Fibroblast of lung (primary cell): ENCODE results near the gene LOXL4. TPM values are rescaled to one million over a fixed set of nuclear protein-coding genes. Genes with fewer than 3 reads are reported as not detected.

Experiments used
- DNase-seq, 2 donors: peaks; one replicate each; pipeline versions ENCODE4 v3.0.0 to v3.0.0-alpha.2; 2010; ENCODE audit warnings: low read depth in 2 of 2
- H2AFZ ChIP-seq: 2 replicates; pipeline ENCODE4 v1.5.1; 2012; ENCODE audit warnings: low read length, control low read depth, inconsistent platforms
- H3K27ac ChIP-seq: 2 replicates; pipeline ENCODE4 v1.5.1; 2011; ENCODE audit warnings: low read length, control low read depth; ENCODE audit not compliant: insufficient read depth
- H3K27me3 ChIP-seq: 2 replicates; pipeline ENCODE4 v1.5.1; 2011; ENCODE audit warnings: mild to moderate bottlenecking, low read length; ENCODE audit not compliant: control insufficient read depth, insufficient read depth
- H3K36me3 ChIP-seq: 2 replicates; pipeline ENCODE4 v1.5.1; 2011; ENCODE audit warnings: low read length; ENCODE audit not compliant: control insufficient read depth, insufficient read depth
- H3K4me1 ChIP-seq: 2 replicates; pipeline ENCODE4 v1.5.1; 2011; ENCODE audit warnings: low read length; ENCODE audit not compliant: control insufficient read depth, insufficient read depth; ENCODE audit errors: extremely low read depth
- H3K4me2 ChIP-seq: 2 replicates; pipeline ENCODE4 v1.5.1; 2011; ENCODE audit warnings: low read length, control low read depth; ENCODE audit not compliant: insufficient read depth; ENCODE audit errors: extremely low read depth
- H3K4me3 ChIP-seq, 4 experiments: fragments of 200-600 bp in 1 of 4; sonication (generic) in 1 of 4; replicated peaks in 1 of 4; 2 replicates each; pipeline ENCODE4 v1.5.1; 2011 to 2016; ENCODE audit warnings: low read length in 4 of 4, low read depth in 3 of 4, mild to moderate bottlenecking in 3 of 4, control low read depth in 2 of 4, inconsistent platforms in 1 of 4, mixed read lengths in 1 of 4; ENCODE audit not compliant: insufficient read depth in 1 of 4; ENCODE audit errors: control extremely low read depth in 1 of 4
- H3K79me2 ChIP-seq: 2 replicates; pipeline ENCODE4 v1.5.1; 2012; ENCODE audit warnings: mild to moderate bottlenecking, low read length, inconsistent platforms; ENCODE audit not compliant: control insufficient read depth, insufficient read depth
- H3K9ac ChIP-seq: 2 replicates; pipeline ENCODE4 v1.5.1; 2011; ENCODE audit warnings: mild to moderate bottlenecking, low read length, control low read depth; ENCODE audit not compliant: insufficient read depth
- H3K9me3 ChIP-seq: 2 replicates; pipeline ENCODE4 v1.5.1; 2012; ENCODE audit warnings: low read depth, low read length; ENCODE audit not compliant: control insufficient read depth, insufficient read depth
- H4K20me1 ChIP-seq: 2 replicates; pipeline ENCODE4 v1.5.1; 2011; ENCODE audit warnings: low read length; ENCODE audit not compliant: control insufficient read depth, insufficient read depth; ENCODE audit errors: extremely low read depth
- CTCF ChIP-seq, 2 donors: IDR thresholded peaks in 1 of 2; conservative IDR thresholded peaks in 1 of 2; 1 replicate in 1 of 2; 2 replicates in 1 of 2; pipeline ENCODE4 v1.5.1; 2011 to 2012; ENCODE audit warnings: low read length in 2 of 2, control low read depth in 1 of 2, inconsistent platforms in 1 of 2, low read depth in 1 of 2, mild to moderate bottlenecking in 1 of 2
- EZH2 ChIP-seq: IDR thresholded peaks from 2 replicates; pipeline ENCODE4 v1.5.1; 2012; ENCODE audit warnings: low read length, control low read depth, mild to moderate bottlenecking; ENCODE audit errors: missing control alignments
- polyA plus RNA-seq, 2 donors: library from polyadenylated mRNA; depleted of rRNA in 1 of 2; stranded (reverse) in 1 of 2; unstranded in 1 of 2; fragments of >200 nt; gene quantifications; 2 replicates each; pipeline ENCODE4 v1.2.1, GENCODE V29; 2011 to 2012; ENCODE audit warnings: missing spikeins in 1 of 2
- total RNA-seq: library from RNA; depleted of rRNA; stranded (reverse); fragments of >200 nt; gene quantifications from 2 replicates; pipeline ENCODE4 v1.2.1, GENCODE V29; 2014

LOXL4 gene
- total and polyA plus RNA-seq, 2 donors (not counting 1 experiment from before 2014, with no cell fraction given): 73.0 to 75.1 TPM

DNA sequence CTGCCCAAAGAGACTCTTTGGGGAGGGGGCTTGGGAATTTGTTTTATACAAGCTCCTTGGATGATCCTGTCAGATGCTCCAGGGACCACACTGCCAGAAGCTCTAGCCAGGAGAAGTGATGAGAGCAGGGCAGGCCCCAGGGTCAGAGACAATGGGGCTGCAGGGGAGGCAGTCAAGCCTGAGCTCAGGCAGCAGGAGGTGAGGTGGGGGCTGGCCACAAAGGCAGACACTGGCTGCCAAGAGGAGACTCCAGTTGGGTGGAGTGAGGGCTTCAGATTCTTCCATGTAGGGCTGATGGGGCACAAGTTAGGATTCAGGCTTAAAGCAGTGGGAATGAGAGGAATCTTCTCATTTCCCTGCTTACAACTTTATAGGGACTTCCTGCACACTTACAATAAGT lies 35.6 kb upstream of the LOXL4 start:
- H3K79me2 ChIP-seq: no peaks in the 10 kb centered on the region
- H3K4me3 ChIP-seq: no peak overlapping the region
- H3K4me1 ChIP-seq: no peaks in the 10 kb centered on the region
- H2AFZ ChIP-seq: no peak overlapping the region
- peaks cover 20% of the 10 kb centered on the region for H3K27me3 ChIP-seq
- H4K20me1 ChIP-seq: no peaks in the 10 kb centered on the region
- no peak for TF ChIP-seq EZH2
- TF ChIP-seq CTCF (conservative IDR thresholded peaks at IDR 0.05 in 1 of 2, IDR thresholded peaks at IDR 0.05 in 1 of 2; ENCODE audit: low read depth in 1 of 2, low read length in 2 of 2): no peak
- no peak overlapping the region for H3K9ac ChIP-seq
- no peak overlapping the region for H3K4me2 ChIP-seq
- no peak for DNase-seq
- H3K27ac ChIP-seq: no peak overlapping the region
- H3K9me3 ChIP-seq: no peaks in the 10 kb centered on the region
- no peaks in the 10 kb centered on the region for H3K36me3 ChIP-seq

DNA sequence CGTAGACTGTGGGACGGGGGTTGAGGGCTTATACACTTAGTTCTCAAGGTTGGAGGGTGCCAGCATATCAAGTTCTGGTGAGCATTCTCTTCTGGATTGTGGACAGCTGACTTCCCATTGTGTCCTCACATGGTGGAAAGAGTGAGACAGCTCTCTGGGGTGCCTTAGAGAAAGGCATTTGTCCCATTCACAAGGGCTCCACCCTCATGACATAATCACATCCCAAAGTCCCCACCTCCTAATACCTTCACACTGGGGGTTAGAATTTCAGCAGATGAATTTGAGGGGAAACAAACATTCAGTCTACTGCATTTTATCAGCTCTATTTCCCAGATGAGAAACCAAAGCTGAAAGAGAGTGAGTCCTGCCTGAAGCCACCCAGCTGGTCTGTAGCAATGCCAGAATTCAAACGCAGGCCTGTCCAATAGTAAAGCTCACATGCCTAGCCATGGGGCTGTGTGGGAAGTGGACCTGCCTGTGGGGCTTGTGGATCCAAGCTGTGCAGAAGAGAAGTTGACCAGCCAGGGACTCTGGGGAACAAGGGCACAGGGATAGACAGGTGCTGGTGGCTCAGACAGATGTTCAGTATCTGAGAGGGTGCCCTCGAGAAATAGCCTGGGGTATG lies 34.9 kb upstream of the LOXL4 start:
- H3K4me1 ChIP-seq: no peaks in the 10 kb centered on the region
- H3K4me3 ChIP-seq: no peak overlapping the region
- no peak overlapping the region for H3K27ac ChIP-seq
- H2AFZ ChIP-seq: no peak overlapping the region
- H3K27me3 ChIP-seq: peaks cover 24% of the 10 kb centered on the region
- H3K79me2 ChIP-seq: no peaks in the 10 kb centered on the region
- TF ChIP-seq EZH2 (no peak), CTCF (conservative IDR thresholded peaks at IDR 0.05 in 1 of 2, IDR thresholded peaks at IDR 0.05 in 1 of 2; ENCODE audit: low read depth in 1 of 2, low read length in 2 of 2) (no peak)
- H3K4me2 ChIP-seq: no peak overlapping the region
- H3K9ac ChIP-seq: no peak overlapping the region
- H3K36me3 ChIP-seq: no peaks in the 10 kb centered on the region
- DNase-seq: no peak
- H3K9me3 ChIP-seq: no peaks in the 10 kb centered on the region
- H4K20me1 ChIP-seq: no peaks in the 10 kb centered on the region

- peaks cover 27% of the 10 kb centered on the region for H3K27me3 ChIP-seq
- no peaks in the 10 kb centered on the region for H4K20me1 ChIP-seq
- no peak for DNase-seq
These were observed 33.8 kb upstream of the LOXL4 start for GRCh38 chr10:98301664-98302319.

More at GRCh38 chr10:98301664-98302319, 33.8 kb upstream of the LOXL4 start:
- Histone ChIP-seq H3K4me1 (no peaks in the 10 kb centered on the region), H2AFZ (no peak overlapping the region), H3K79me2 (no peaks in the 10 kb centered on the region), H3K36me3 (no peaks in the 10 kb centered on the region), H3K9me3 (no peaks in the 10 kb centered on the region), H3K4me3 (no peak overlapping the region), H3K27ac (no peak overlapping the region), H3K4me2 (no peak overlapping the region), H3K9ac (no peak overlapping the region)
- no peak for TF ChIP-seq CTCF (conservative IDR thresholded peaks at IDR 0.05 in 1 of 2, IDR thresholded peaks at IDR 0.05 in 1 of 2; ENCODE audit: low read depth in 1 of 2, low read length in 2 of 2)
- no peak for TF ChIP-seq EZH2
